Measurements from ENCODE around the gene TMEM213. TPM values are rescaled to one million over a fixed set of nuclear protein-coding genes. Genes with fewer than 3 reads are reported as not detected.

Gene TMEM213
- total and polyA plus RNA-seq, 2 experiments from 2014 or later = not detected

DNA sequence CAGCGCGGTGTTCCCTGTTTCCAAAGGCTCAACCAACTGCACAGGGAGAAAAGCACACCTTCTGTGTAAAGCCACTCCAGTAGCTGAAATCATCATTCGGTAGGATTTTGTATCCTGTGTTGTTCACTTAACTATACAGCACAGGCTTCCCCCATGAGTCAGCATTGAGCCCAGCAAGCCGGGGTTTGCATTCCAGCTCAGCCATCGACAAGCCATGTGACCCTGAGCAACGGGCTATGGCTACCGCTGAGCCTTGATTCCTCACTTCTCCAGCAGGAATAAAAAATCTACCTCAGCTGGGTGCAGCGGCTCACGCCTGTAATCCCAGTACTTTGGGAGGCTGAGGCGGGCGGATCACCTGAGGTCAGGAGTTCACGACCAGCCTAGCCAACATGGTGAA lies 44.3 kb downstream of the TMEM213 start:
- no peaks in the 10 kb centered on the region for H3K4me1 ChIP-seq (ENCODE audit: insufficient read depth)
- H3K27me3 ChIP-seq (replicated peaks; ENCODE audit: insufficient read depth) = no peaks in the 10 kb centered on the region
- in situ Hi-C loops (cut with MboI) = no loop called here
- no peak overlapping the region for H2AFZ ChIP-seq
- H3K79me2 ChIP-seq (ENCODE audit: insufficient read depth) = no peaks in the 10 kb centered on the region
- H3K4me2 ChIP-seq (ENCODE audit: unreplicated experiment) = no peak overlapping the region
- H3F3A ChIP-seq (ENCODE audit: insufficient read depth) = no peaks in the 10 kb centered on the region
- no peak overlapping the region for H3K4me3 ChIP-seq
- DNase-seq = no peak
- peaks cover 13% of the 10 kb centered on the region for H3K36me3 ChIP-seq (ENCODE audit: low read depth)
- 92 to 94% methylated on average over 12 of the region's 12 CpGs for WGBS, 2 experiments (ENCODE audit: low coverage in 1 of 2, low lambda C conversion rate in 2 of 2, missing lambda C conversion rate in 2 of 2)
- no peak for TF ChIP-seq EZH2 (IDR thresholded peaks at IDR 0.05; ENCODE audit: insufficient read depth, poor library complexity, severe bottlenecking)
- no peaks in the 10 kb centered on the region for H3K9me2 ChIP-seq (ENCODE audit: insufficient read depth)
- H3K9me3 ChIP-seq (ENCODE audit: low read depth) = no peaks in the 10 kb centered on the region
- no peaks in the 10 kb centered on the region; the same call in 1 of the 2 replicates for H4K20me1 ChIP-seq (ENCODE audit: insufficient read depth)
- H3K9ac ChIP-seq = no peak overlapping the region
- no peak overlapping the region for H3K27ac ChIP-seq

DNA sequence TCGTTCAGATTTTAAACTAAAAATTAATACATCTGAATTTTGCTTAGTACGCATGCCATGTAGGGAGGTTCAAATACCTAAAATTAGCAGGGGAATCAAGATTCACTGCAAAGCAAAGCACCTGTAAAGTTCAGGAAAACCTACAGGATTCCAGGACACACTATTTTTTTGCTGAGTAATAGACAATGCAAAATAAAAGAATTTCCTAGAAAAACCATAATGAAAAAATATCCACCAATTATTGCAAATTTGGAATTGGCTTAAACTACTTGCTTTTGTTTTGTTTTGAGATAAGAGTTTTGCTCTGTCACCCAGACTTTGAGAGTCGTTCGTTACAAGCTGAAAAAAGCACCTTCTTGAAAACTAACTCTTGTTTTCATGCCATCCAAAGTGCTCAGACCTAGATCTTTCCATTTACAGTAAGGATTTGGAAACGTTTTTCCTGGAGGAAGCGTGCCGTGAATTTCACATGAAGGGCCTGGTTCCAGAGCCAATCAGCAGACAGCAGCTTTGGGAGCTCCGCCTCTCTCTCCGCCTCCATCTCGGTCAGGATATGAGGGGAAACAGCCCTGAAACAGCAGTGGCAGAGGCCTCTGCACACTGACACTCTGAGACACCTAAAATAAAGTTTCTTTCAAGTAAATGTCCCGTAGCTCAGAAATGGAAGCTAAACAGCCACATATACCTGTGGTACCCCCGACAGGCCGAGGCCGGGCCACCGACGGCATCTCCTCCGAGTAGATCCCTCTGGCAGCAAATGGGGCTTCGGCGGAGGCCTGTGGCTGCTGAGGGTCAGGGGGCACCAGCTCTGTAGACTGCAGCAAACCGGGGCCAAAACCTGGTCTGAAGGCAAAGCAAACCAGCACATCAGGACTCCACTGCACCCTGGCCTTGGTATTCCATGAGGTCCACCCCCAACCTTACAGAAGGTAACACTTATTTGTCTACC lies 46.1 kb downstream of the TMEM213 start:
- Histone ChIP-seq H3K36me3 (ENCODE audit: low read depth) (peaks cover 6% of the 10 kb centered on the region; the same call in 1 of the 2 replicates), H3K4me1 (ENCODE audit: insufficient read depth) (peaks cover 10% of the 10 kb centered on the region), H3K9me2 (ENCODE audit: insufficient read depth) (no peaks in the 10 kb centered on the region), H2AFZ (no peak overlapping the region), H3K4me2 (ENCODE audit: unreplicated experiment) (no peak overlapping the region), H3K79me2 (ENCODE audit: insufficient read depth) (no peaks in the 10 kb centered on the region), H3K4me3 (no peak overlapping the region), H3F3A (ENCODE audit: insufficient read depth) (no peaks in the 10 kb centered on the region; the same call in 1 of the 2 replicates), H4K20me1 (ENCODE audit: insufficient read depth) (no peaks in the 10 kb centered on the region; the same call in 1 of the 2 replicates), H3K27me3 (replicated peaks; ENCODE audit: insufficient read depth) (no peaks in the 10 kb centered on the region), H3K9me3 (ENCODE audit: low read depth) (no peaks in the 10 kb centered on the region), H3K27ac (no peak overlapping the region), H3K9ac (no peak overlapping the region)
- TF ChIP-seq EZH2 (IDR thresholded peaks at IDR 0.05; ENCODE audit: insufficient read depth, poor library complexity, severe bottlenecking) (no peak), EZH2phosphoT487 (IDR thresholded peaks at IDR 0.05; ENCODE audit: insufficient read depth, low read depth) (no peak)
- no peak for DNase-seq
- 85 to 86% methylated on average over 20 of the region's 20 CpGs for WGBS, 2 experiments (ENCODE audit: low coverage in 1 of 2, low lambda C conversion rate in 2 of 2, missing lambda C conversion rate in 2 of 2)
- in situ Hi-C loops (cut with MboI) = no loop called here

DNA sequence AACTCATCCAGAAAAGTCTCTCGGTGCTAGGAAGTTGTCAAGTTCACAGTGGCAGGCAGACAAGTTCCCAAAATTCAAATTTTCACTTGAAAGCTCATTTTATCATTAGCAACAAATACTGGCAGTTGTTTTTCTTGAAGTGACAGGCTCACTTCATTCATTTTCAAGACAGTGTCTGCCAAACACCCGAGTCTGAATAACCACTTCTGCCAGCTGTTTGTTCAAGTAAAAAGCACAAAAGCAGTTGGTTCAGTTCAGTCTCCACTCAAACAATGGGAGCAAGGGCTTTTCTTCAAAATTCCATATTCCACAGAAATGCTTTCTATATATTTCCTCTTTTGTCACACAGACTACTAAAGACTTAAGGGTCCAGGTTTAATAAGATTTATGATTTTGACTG lies 47.9 kb downstream of the TMEM213 start:
- TF ChIP-seq EZH2 (IDR thresholded peaks at IDR 0.05; ENCODE audit: insufficient read depth, poor library complexity, severe bottlenecking) (no peak), EZH2phosphoT487 (IDR thresholded peaks at IDR 0.05; ENCODE audit: insufficient read depth, low read depth) (no peak)
- 22 to 24% methylated on average over 2 of the region's 2 CpGs for WGBS, 2 experiments (ENCODE audit: low coverage in 1 of 2, low lambda C conversion rate in 2 of 2, missing lambda C conversion rate in 2 of 2)
- H3K4me2 ChIP-seq (ENCODE audit: unreplicated experiment) = no peak overlapping the region

DNA sequence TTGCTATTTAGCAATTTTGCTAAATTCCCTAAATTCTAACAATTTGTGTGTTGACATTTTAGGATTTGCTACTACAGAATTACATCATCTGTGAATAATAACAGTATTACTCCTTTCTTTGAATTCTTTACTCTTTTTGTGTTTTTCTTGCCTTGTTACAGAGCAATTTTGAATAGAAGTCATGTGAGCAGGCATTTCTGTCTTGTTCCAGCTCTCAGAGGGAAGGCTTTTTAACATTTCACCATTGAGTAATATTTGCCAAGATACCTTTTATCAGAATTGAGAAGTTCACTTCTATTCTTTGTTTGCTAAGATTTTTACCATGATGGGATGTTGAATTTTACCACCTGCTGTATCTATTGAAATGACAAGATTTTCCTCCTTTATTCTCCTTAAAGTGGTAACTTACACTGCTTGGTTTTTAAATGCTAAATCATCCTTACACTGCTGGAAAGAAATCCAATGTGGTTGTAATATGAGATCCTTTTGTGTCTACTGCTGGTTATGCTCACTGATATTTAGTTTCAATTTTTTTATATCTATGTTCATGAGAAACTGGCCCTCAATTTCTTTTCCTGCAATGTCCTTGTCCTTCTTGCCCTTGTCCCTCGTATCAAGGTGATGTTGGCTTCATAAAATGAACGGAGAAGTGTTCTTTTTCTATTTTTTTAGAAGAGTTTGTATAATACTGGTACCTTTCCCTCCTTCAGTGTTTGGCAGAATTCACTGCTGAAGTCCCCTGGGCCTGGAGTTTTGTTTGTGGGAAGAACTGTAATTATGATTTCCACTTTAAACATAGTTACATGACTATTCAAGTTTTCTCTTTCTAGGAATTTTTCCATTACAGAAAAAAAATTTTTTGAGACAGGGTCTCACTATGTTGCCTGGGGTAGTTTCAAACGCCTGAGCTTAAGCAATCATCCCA lies 50.5 kb downstream of the TMEM213 start:
- H3K9me2 ChIP-seq (ENCODE audit: insufficient read depth) = no peaks in the 10 kb centered on the region
- in situ Hi-C loops (cut with MboI) = no loop called here
- no peak for TF ChIP-seq EZH2 (IDR thresholded peaks at IDR 0.05; ENCODE audit: insufficient read depth, poor library complexity, severe bottlenecking)
- TF ChIP-seq EZH2phosphoT487 (IDR thresholded peaks at IDR 0.05; ENCODE audit: insufficient read depth, low read depth) = no peak
- no peaks in the 10 kb centered on the region for H3K9me3 ChIP-seq (ENCODE audit: low read depth)
- H3K36me3 ChIP-seq (ENCODE audit: low read depth) = peaks cover 14% of the 10 kb centered on the region
- peaks cover 10% of the 10 kb centered on the region for H3K4me1 ChIP-seq (ENCODE audit: insufficient read depth)
- H4K20me1 ChIP-seq (ENCODE audit: insufficient read depth) = no peaks in the 10 kb centered on the region
- WGBS, 2 experiments (ENCODE audit: low coverage in 1 of 2, low lambda C conversion rate in 2 of 2, missing lambda C conversion rate in 2 of 2) = 85 to 93% methylated on average over 3 of the region's 3 CpGs
- H3K9ac ChIP-seq = peak overlapping the region; percentile 27; the same call in 1 of the 2 replicates
- H3K4me3 ChIP-seq = no peak overlapping the region
- peaks cover 5% of the 10 kb centered on the region; the same call in 1 of the 2 replicates for H3F3A ChIP-seq (ENCODE audit: insufficient read depth)
- no peak overlapping the region for H2AFZ ChIP-seq
- peak overlapping the region; percentile 11; the same call in 1 of the 2 replicates for H3K27ac ChIP-seq
- peak; percentile 18 for DNase-seq
- no peaks in the 10 kb centered on the region for H3K27me3 ChIP-seq (replicated peaks; ENCODE audit: insufficient read depth)
- no peaks in the 10 kb centered on the region for H3K79me2 ChIP-seq (ENCODE audit: insufficient read depth)
- H3K4me2 ChIP-seq (ENCODE audit: unreplicated experiment) = no peak overlapping the region

More for the DNA sequence above, 47.9 kb downstream of the TMEM213 start:
- Histone ChIP-seq H3F3A (ENCODE audit: insufficient read depth) (no peaks in the 10 kb centered on the region; the same call in 1 of the 2 replicates), H3K27ac (no peak overlapping the region), H3K9ac (no peak overlapping the region), H3K36me3 (ENCODE audit: low read depth) (peaks cover 12% of the 10 kb centered on the region), H3K4me3 (no peak overlapping the region), H3K79me2 (ENCODE audit: insufficient read depth) (no peaks in the 10 kb centered on the region), H3K4me1 (ENCODE audit: insufficient read depth) (peaks cover 10% of the 10 kb centered on the region), H4K20me1 (ENCODE audit: insufficient read depth) (no peaks in the 10 kb centered on the region; the same call in 1 of the 2 replicates), H3K9me2 (ENCODE audit: insufficient read depth) (no peaks in the 10 kb centered on the region), H3K9me3 (ENCODE audit: low read depth) (no peaks in the 10 kb centered on the region), H2AFZ (no peak overlapping the region), H3K27me3 (replicated peaks; ENCODE audit: insufficient read depth) (no peaks in the 10 kb centered on the region)
- in situ Hi-C loops (cut with MboI) = no loop called here
- no peak for DNase-seq
